Kidney (tissue), 14 donors: ENCODE data around the gene CAMTA1. TPM values are rescaled to one million over a fixed set of nuclear protein-coding genes. Genes with fewer than 3 reads are reported as not detected.

Experiments
- DNase-seq, 5 donors: peaks; one replicate each; pipeline ENCODE4 v3.0.0-alpha.2; 2013 to 2020
- FAIRE-seq: peaks from 2 replicates; lab custom pipeline; 2012; peaks lifted over from hg19 to GRCh38; lab: Jason Lieb, UNC
- H3K27ac ChIP-seq, 2 donors: one replicate each; pipeline ENCODE4 v1.7.0; 2013; ENCODE audit warnings: low read depth in 2 of 2, low read length in 2 of 2, inconsistent platforms in 1 of 2
- H3K27me3 ChIP-seq: one replicate; pipeline ENCODE4 v1.7.1; 2013; ENCODE audit warnings: low read length, inconsistent platforms; ENCODE audit not compliant: control insufficient read depth, insufficient read depth
- H3K36me3 ChIP-seq, 3 donors: one replicate each; pipeline versions ENCODE4 v1.7.0 to v1.7.1; 2013; ENCODE audit warnings: low read length in 3 of 3, control low read depth in 1 of 3, inconsistent platforms in 1 of 3; ENCODE audit not compliant: insufficient read depth in 3 of 3, control insufficient read depth in 2 of 3
- H3K4me1 ChIP-seq, 3 donors: one replicate each; pipeline versions ENCODE4 v1.7.0 to v1.7.1; 2013; ENCODE audit warnings: low read length in 3 of 3, inconsistent platforms in 1 of 3, low read depth in 1 of 3; ENCODE audit not compliant: control insufficient read depth in 2 of 3, insufficient read depth in 2 of 3
- H3K4me3 ChIP-seq, 3 donors: one replicate each; pipeline versions ENCODE4 v1.7.0 to v1.8.1; 2013; ENCODE audit warnings: low read length in 3 of 3, control low read depth in 1 of 3, inconsistent platforms in 1 of 3
- H3K9ac ChIP-seq, 3 donors: one replicate each; pipeline versions ENCODE4 v1.7.0 to v1.7.1; 2013; ENCODE audit warnings: low read length in 3 of 3, control low read depth in 1 of 3, inconsistent platforms in 1 of 3
- H3K9me3 ChIP-seq, 3 donors: one replicate each; pipeline versions ENCODE4 v1.7.0 to v1.7.1; 2013; ENCODE audit warnings: low read length in 3 of 3, control low read depth in 1 of 3, inconsistent platforms in 1 of 3; ENCODE audit not compliant: control insufficient read depth in 2 of 3, insufficient read depth in 1 of 3
- CTCF ChIP-seq: IDR thresholded peaks from 3 replicates; pipeline ENCODE4 v1.5.1; 2012; ENCODE audit warnings: mild to moderate bottlenecking, moderate library complexity, borderline replicate concordance; ENCODE audit not compliant: insufficient read depth; ENCODE audit errors: extremely low read depth
- intact Hi-C: fragments of 100-400 bp; cut with DNase I; formaldehyde crosslinking; loops from one replicate; pipeline ENCODE4 v1.11.1; 2022
- polyA plus RNA-seq: library from polyadenylated mRNA; stranded (reverse); fragments of 350-450 nt; fragmentation: Illumina TruSeq; extraction: RNeasy Lipid Tissue Mini Kit (QIAGEN cat#74804); gene quantifications from one replicate; pipeline ENCODE4 v1.2.3, GENCODE V29; 2014; ENCODE audit warnings: low read depth, low replicate concordance; ENCODE audit not compliant: insufficient read depth
- total RNA-seq: library from RNA; stranded (reverse); fragmentation: NEBNext Ultra II Directional; extraction: Animal tissue kit (Norgen Biotek cat#: 25700); gene quantifications from one replicate; pipeline ENCODE4 v1.2.1, GENCODE V29; 2021
- donor health status: control.
- donor health status: control.
- donor health status: control.
- donor health status: control.
- donor health status: control.
- donor health status: DM: yes; HTN: yes; CAD: no.
- donor health status: Normal renal cell carcinoma (clear cell type).

Gene CAMTA1
- total and polyA plus RNA-seq, 2 donors from 2014 or later: 79.0 to 170 TPM

DNA sequence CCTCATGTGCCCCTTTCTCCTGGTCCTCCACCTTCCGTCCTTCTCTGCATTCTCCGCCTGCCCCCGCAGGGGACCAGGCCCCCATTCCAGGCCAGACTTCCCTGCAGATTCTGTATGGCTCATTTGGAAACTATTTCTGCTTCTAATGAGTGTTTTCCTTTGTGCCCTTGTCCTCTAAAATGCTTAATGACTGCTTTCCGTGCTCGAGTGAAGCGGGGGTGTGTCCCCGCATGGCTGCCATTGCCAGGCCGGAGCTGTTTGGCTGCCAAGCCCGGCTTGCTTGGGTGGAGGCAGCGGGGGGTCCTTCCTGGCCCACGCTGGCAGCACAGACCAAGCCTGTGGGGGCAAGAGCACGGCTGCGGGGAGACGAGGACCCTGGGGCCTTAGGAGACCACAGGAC lies 686.6 kb downstream of the CAMTA1 start:
- DNase-seq: peak in 4 of 5 donors; percentile 42 to 90 (median 60)

DNA sequence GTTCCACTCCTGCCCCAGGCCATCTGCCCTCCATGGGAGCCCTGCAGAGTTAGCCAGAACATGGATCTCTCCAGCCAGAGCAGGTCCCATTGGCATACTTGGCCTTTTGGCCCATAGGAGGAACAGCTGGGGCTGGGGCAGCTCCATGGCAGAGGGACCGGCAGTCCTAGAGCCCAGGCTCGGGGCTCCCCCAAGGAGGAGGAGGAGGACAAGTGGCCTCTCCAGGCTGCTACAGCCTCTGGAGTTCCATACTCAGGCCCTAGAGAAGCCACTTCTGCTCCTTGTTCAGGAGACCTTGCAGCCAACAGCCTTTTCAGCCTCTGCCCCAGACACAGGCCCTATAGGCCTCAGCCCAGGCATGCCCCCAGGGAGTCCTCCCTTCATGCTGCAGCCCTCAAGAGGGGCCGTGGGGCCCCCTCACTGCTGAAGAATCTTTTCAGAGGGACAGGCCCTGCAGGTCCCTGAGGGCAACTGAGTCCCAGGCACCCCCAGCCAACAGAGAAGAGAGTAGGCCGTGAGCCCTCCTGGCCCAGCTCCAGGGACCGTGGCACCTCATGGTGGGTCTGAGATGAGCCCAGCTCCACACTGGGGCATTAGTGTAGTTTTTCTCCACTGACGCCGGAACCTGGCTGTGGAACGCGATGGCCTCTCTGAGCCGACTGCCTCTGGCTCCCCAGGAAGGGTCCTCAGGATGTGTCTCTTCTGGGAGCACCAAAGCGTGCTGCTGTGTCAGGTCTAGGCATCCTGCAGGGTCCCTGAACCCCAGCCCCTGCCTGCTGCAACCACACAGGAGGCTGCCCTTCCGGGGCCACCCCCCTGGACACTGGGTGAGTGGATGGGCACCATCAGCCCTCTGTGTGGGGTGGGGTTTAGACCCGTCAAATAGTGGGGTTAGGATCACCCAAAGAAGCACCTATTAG lies 688.2 kb downstream of the CAMTA1 start:
- Histone ChIP-seq H3K27me3 (no peaks in the 10 kb centered on the region), H3K27ac (no peak overlapping the region), H3K9ac (no peak overlapping the region), H3K4me3 (no peak overlapping the region), H3K9me3 (no peaks in the 10 kb centered on the region), H3K36me3 (no peaks in the 10 kb centered on the region), H3K4me1 (peaks cover 0 to 22% (median 13%) of the 10 kb centered on the region in 3 donors)
- TF ChIP-seq CTCF: no peak
- intact Hi-C loops: no loop called here
- no peak for DNase-seq
- no peak for FAIRE-seq

More for the DNA sequence above, 686.6 kb downstream of the CAMTA1 start:
- H3K27ac ChIP-seq: peak overlapping the region in 1 of 2 donors; percentile 78
- no peaks in the 10 kb centered on the region for H3K9me3 ChIP-seq
- no peak overlapping the region for H3K4me3 ChIP-seq
- no peak for TF ChIP-seq CTCF
- peaks cover 0 to 22% (median 13%) of the 10 kb centered on the region in 3 donors for H3K4me1 ChIP-seq
- intact Hi-C loops: no loop called here
- H3K27me3 ChIP-seq: no peaks in the 10 kb centered on the region
- peak overlapping the region in 1 of 3 donors; percentile 58 for H3K9ac ChIP-seq
- H3K36me3 ChIP-seq: no peaks in the 10 kb centered on the region
- FAIRE-seq: no peak

GRCh38 chr1:7474143-7474490 lies 688.9 kb downstream of the CAMTA1 start:
- intact Hi-C loops: no loop called here
- Histone ChIP-seq H3K27me3 (no peaks in the 10 kb centered on the region), H3K4me3 (no peak overlapping the region), H3K9me3 (no peaks in the 10 kb centered on the region), H3K36me3 (no peaks in the 10 kb centered on the region), H3K27ac (no peak overlapping the region), H3K9ac (no peak overlapping the region), H3K4me1 (peaks cover 0 to 18% (median 13%) of the 10 kb centered on the region in 3 donors)
- FAIRE-seq: no peak
- DNase-seq: no peak
- no peak for TF ChIP-seq CTCF
